NAMALWA (cell line): ENCODE results near the gene CFL2.
"Not testable (repeated sequence)": the region's sequence is repeated elsewhere in the genome, so short reads cannot be mapped to it uniquely, and the experiment has no call there.

Source experiments
- DNase-seq: peaks from one replicate; pipeline ENCODE4 v3.0.0-alpha.2; 2015; ENCODE audit warnings: low spot score

Gene CFL2

GRCh38 chr14:34711796-34712712 lies 2.3 kb downstream of the CFL2 start:
- DNase-seq, result no peak

GRCh38 chr14:34711169-34711568 lies 3.2 kb downstream of the CFL2 start:
- DNase-seq, result peak; percentile 63

GRCh38 chr14:34710744-34711143 lies 3.6 kb downstream of the CFL2 start:
- DNase-seq, result no peak

GRCh38 chr14:34710006-34710405 lies 4.4 kb downstream of the CFL2 start:
- no peak for DNase-seq

- no peak for DNase-seq
Observed at GRCh38 chr14:34707722-34708121, 6.7 kb downstream of the CFL2 start.

- DNase-seq, result no peak
Observed at GRCh38 chr14:34701808-34702207, 12.6 kb downstream of the CFL2 start.

GRCh38 chr14:34700622-34701130 lies 13.7 kb downstream of the CFL2 start:
- no peak for DNase-seq

- no peak for DNase-seq
Observed at GRCh38 chr14:34699873-34700621, 14.3 kb downstream of the CFL2 start.

- DNase-seq, result not testable (repeated sequence)
Observed at GRCh38 chr14:34694216-34694615, 20.2 kb downstream of the CFL2 start.

GRCh38 chr14:34693228-34693939 lies 21.0 kb downstream of the CFL2 start:
- DNase-seq, result no peak

- no peak for DNase-seq
Observed at GRCh38 chr14:34692898-34693227, 21.5 kb downstream of the CFL2 start.

GRCh38 chr14:34692348-34692747 lies 22.0 kb downstream of the CFL2 start:
- no peak for DNase-seq

- no peak for DNase-seq
Observed at GRCh38 chr14:34691206-34691605, 23.2 kb downstream of the CFL2 start.

- DNase-seq, result no peak
Observed at GRCh38 chr14:34688470-34689206, 25.8 kb downstream of the CFL2 start.

- DNase-seq, result no peak
Observed at GRCh38 chr14:34685819-34686428, 28.5 kb downstream of the CFL2 start.

- DNase-seq, result no peak
Observed at GRCh38 chr14:34684578-34684977, 29.8 kb downstream of the CFL2 start.

- no peak for DNase-seq
Observed at GRCh38 chr14:34682787-34683321, 31.5 kb downstream of the CFL2 start.

- DNase-seq, result no peak
Observed at GRCh38 chr14:34680806-34681479, 33.5 kb downstream of the CFL2 start.

GRCh38 chr14:34678735-34679134 lies 35.7 kb downstream of the CFL2 start:
- DNase-seq, result no peak

GRCh38 chr14:34678306-34678705 lies 36.1 kb downstream of the CFL2 start:
- no peak for DNase-seq
